CD4-positive, alpha-beta T cell treated with Interferon alpha-2 for 1 hour (primary cell): ENCODE data around the gene DHRS12.
"Not testable (repeated sequence)": the region's sequence is repeated elsewhere in the genome, so short reads cannot be mapped to it uniquely, and the experiment has no call there.

ENCODE experiments used
- DNase-seq, 2 donors: peaks; one replicate each; pipeline ENCODE4 v3.0.0-alpha.2; 2020 to 2022

DHRS12 gene

GRCh38 chr13:51827254-51827653 lies 23.3 kb upstream of the DHRS12 start:
- no peak for DNase-seq

- DNase-seq, result no peak
Observed at GRCh38 chr13:51826606-51827005, 22.6 kb upstream of the DHRS12 start.

GRCh38 chr13:51825681-51826254 lies 21.8 kb upstream of the DHRS12 start:
- no peak for DNase-seq

GRCh38 chr13:51825165-51825592 lies 21.2 kb upstream of the DHRS12 start:
- DNase-seq, result peak in 1 of 2 donors; percentile 73

GRCh38 chr13:51824712-51825111 lies 20.7 kb upstream of the DHRS12 start:
- not testable (repeated sequence) for DNase-seq

- no peak for DNase-seq
Observed at GRCh38 chr13:51823863-51824262, 19.9 kb upstream of the DHRS12 start.

- no peak for DNase-seq
Observed at GRCh38 chr13:51823359-51823758, 19.4 kb upstream of the DHRS12 start.

- DNase-seq, result peak in 1 of 2 donors; percentile 45
Observed at GRCh38 chr13:51822106-51822815, 18.3 kb upstream of the DHRS12 start.

- DNase-seq, result peak; percentile 27 to 61
Observed at GRCh38 chr13:51821606-51822005, 17.6 kb upstream of the DHRS12 start.

GRCh38 chr13:51820016-51820597 lies 16.1 kb upstream of the DHRS12 start:
- DNase-seq, result no peak

- no peak for DNase-seq
Observed at GRCh38 chr13:51819544-51819943, 15.6 kb upstream of the DHRS12 start.

- peak; percentile 39 to 58 for DNase-seq
Observed at GRCh38 chr13:51818781-51819511, 15.0 kb upstream of the DHRS12 start.

GRCh38 chr13:51818276-51818675 lies 14.3 kb upstream of the DHRS12 start:
- no peak for DNase-seq

GRCh38 chr13:51817717-51818116 lies 13.8 kb upstream of the DHRS12 start:
- DNase-seq, result no peak

- DNase-seq, result no peak
Observed at GRCh38 chr13:51816604-51817249, 12.8 kb upstream of the DHRS12 start.

- no peak for DNase-seq
Observed at GRCh38 chr13:51815848-51816247, 11.9 kb upstream of the DHRS12 start.

GRCh38 chr13:51814825-51815650 lies 11.1 kb upstream of the DHRS12 start:
- DNase-seq, result peak; percentile 76 to 86

GRCh38 chr13:51814071-51814470 lies 10.1 kb upstream of the DHRS12 start:
- no peak for DNase-seq

- no peak for DNase-seq
Observed at GRCh38 chr13:51811920-51812451, 8.0 kb upstream of the DHRS12 start.

- no peak for DNase-seq
Observed at GRCh38 chr13:51811046-51811445, 7.1 kb upstream of the DHRS12 start.

- DNase-seq, result no peak
Observed at GRCh38 chr13:51808811-51809210, 4.8 kb upstream of the DHRS12 start.

GRCh38 chr13:51807041-51807440 lies 3.1 kb upstream of the DHRS12 start:
- DNase-seq, result no peak
